ENCODE data around the gene BIN2. TPM values are rescaled to one million over a fixed set of nuclear protein-coding genes. Genes with fewer than 3 reads are reported as not detected.

BIN2 gene
- total and polyA plus RNA-seq, 9 of the 15 experiments (the other 6 are each of a cell fraction or from before 2014, with no cell fraction given), result 0.04 to 0.39 (median 0.25) TPM; not detected in 1

- Histone ChIP-seq H3K79me2 (ENCODE audit: control insufficient read depth, insufficient read depth, low read length) (no peaks in the 10 kb centered on the region), H3K36me3 (ENCODE audit: control insufficient read depth, insufficient read depth, low read length) (no peaks in the 10 kb centered on the region), H3K9me1 (ENCODE audit: control insufficient read depth, insufficient read depth, low read length) (no peaks in the 10 kb centered on the region), H3K4me2 (ENCODE audit: insufficient read depth, low read length) (peak overlapping the region; percentile 16; the same call in 1 of the 2 replicates), H3K4me1 (replicated peaks in 1 of 2; ENCODE audit: control insufficient read depth in 2 of 2, insufficient read depth in 2 of 2, low read length in 2 of 2) (peaks cover 22 to 26% of the 10 kb centered on the region in 2 experiments), H2AFZ (ENCODE audit: low read depth, low read length) (no peak overlapping the region), H3K4me3 (no peak overlapping the region), H3K9me3 (replicated peaks; ENCODE audit: control insufficient read depth, insufficient read depth, low read depth, low read length) (no peaks in the 10 kb centered on the region), H3K27me3 (ENCODE audit: control insufficient read depth in 2 of 2, insufficient read depth in 2 of 2, low read length in 2 of 2) (no peaks in the 10 kb centered on the region), H3K9ac (ENCODE audit: insufficient read depth in 1 of 2, low read depth in 2 of 2, low read length in 2 of 2) (peak overlapping the region in 1 of 2 experiments; percentile 47; a peak in 2 of 4 replicates), H4K20me1 (replicated peaks; ENCODE audit: control insufficient read depth, insufficient read depth, low read length) (no peaks in the 10 kb centered on the region), H3K27ac (ENCODE audit: extremely low read depth, low read depth, low read length) (no peak overlapping the region)
- peak; percentile 14; the same call in 2 of the 3 replicates for ATAC-seq
- POLR2A ChIA-PET, result interaction anchor here (0.6 to 0.9 kb wide), 5 partner anchors 8 to 878 kb away, joined by 3 to 4 read pairs (median 3); no protein-coding TSS in a partner anchor
- BruUV-seq (replicated peaks), result no TSS peak
- intact Hi-C loops (cut with micrococcal nuclease) (no loop called here), in situ Hi-C loops (cut with MboI) (no loop called here)
- peak in 2 of 4 experiments; percentile 35 to 37 for DNase-seq (ENCODE audit: extremely low read depth in 1 of 4, low spot score in 3 of 4)
- WGBS (ENCODE audit: insufficient coverage, low coverage, missing lambda C conversion rate), result 8% methylated on average over 8 of the region's 8 CpGs
- peak; percentile 66 for FAIRE-seq
- CTCF ChIA-PET (ENCODE audit: low intra/inter-chr PET ratio), result no interaction called here
- TF ChIP-seq XRCC5 (IDR thresholded peaks at IDR 0.05; ENCODE audit: low read depth, low read length) (no peak), ARID1B (IDR thresholded peaks at IDR 0.05) (peak; percentile 49), TRIM25 (IDR thresholded peaks at IDR 0.05; ENCODE audit: borderline replicate concordance) (no peak), CREB3 (tag; conservative IDR thresholded peaks at IDR 0.05; ENCODE audit: low read depth) (no peak), TAL1 (IDR thresholded peaks at IDR 0.05) (peak; percentile 15; the same call in 1 of the 2 replicates), BCLAF1 (IDR thresholded peaks at IDR 0.05; ENCODE audit: borderline replicate concordance in 1 of 2, control insufficient read depth in 1 of 2, low read depth in 2 of 2, low read length in 1 of 2) (no peak), CBFA2T3 (IDR thresholded peaks at IDR 0.05) (peak; percentile 56), TBL1XR1 (IDR thresholded peaks at IDR 0.05; ENCODE audit: low read length in 2 of 2) (peak in 1 of 2 experiments; percentile 32; a peak in 1 of 4 replicates), STAT5A (IDR thresholded peaks at IDR 0.05; ENCODE audit: borderline replicate concordance, low read length) (peak; percentile 50; the same call in 1 of the 2 replicates), THRB (CRISPR knock-in tag; conservative IDR thresholded peaks at IDR 0.05) (no peak), TEAD4 (IDR thresholded peaks at IDR 0.05; ENCODE audit: low read length) (peak; percentile 64; the same call in 1 of the 2 replicates), TEAD4 (CRISPR knock-in tag; IDR thresholded peaks at IDR 0.05; ENCODE audit: borderline replicate concordance) (no peak), SMARCA4 (IDR thresholded peaks at IDR 0.05) (0 out of 2 replicates have a peak, but pooled peaks have one; percentile 18)
Observed at GRCh38 chr12:51361161-51362016, 37.4 kb upstream of the BIN2 start.

Data from K562 (cell line).